H9 (cell line): Measurements from ENCODE around the gene COL17A1. TPM values are rescaled to one million over a fixed set of nuclear protein-coding genes. Genes with fewer than 3 reads are reported as not detected.

Experiments used
- DNase-seq: peaks from one replicate; pipeline ENCODE4 v3.0.0-alpha.2; 2017
- H2AFZ ChIP-seq: one replicate; pipeline ENCODE4 v1.6.1; 2013; ENCODE audit warnings: mild to moderate bottlenecking, low read length, control low read depth, moderate library complexity
- H2AK5ac ChIP-seq: 2 replicates; pipeline ENCODE4 v1.6.1; 2013; ENCODE audit warnings: low read length, control low read depth, mixed read lengths; ENCODE audit not compliant: insufficient read length
- H2BK120ac ChIP-seq: one replicate; pipeline ENCODE4 v1.6.1; 2013; ENCODE audit warnings: low read depth, mild to moderate bottlenecking, low read length, control low read depth, inconsistent platforms; ENCODE audit not compliant: poor library complexity, severe bottlenecking
- H2BK12ac ChIP-seq: 2 replicates; pipeline ENCODE4 v1.6.1; 2013; ENCODE audit warnings: low read length, control low read depth, mixed read lengths, low read depth; ENCODE audit not compliant: insufficient read length
- H2BK15ac ChIP-seq: 2 replicates; pipeline ENCODE4 v1.6.1; 2013; ENCODE audit warnings: low read depth, low read length, control low read depth
- H2BK20ac ChIP-seq: one replicate; pipeline ENCODE4 v1.6.1; 2013; ENCODE audit warnings: low read depth, mild to moderate bottlenecking, low read length, control low read depth, inconsistent platforms; ENCODE audit not compliant: poor library complexity, severe bottlenecking
- H2BK5ac ChIP-seq: 2 replicates; pipeline ENCODE4 v1.6.1; 2013; ENCODE audit warnings: low read length, control low read depth, mixed read lengths; ENCODE audit not compliant: insufficient read length
- H3K14ac ChIP-seq: 2 replicates; pipeline ENCODE4 v1.6.1; 2013; ENCODE audit warnings: low read length, control low read depth; ENCODE audit not compliant: insufficient read depth
- H3K18ac ChIP-seq: 2 replicates; pipeline ENCODE4 v1.6.1; 2013; ENCODE audit warnings: low read depth, mild to moderate bottlenecking, mixed read lengths, low read length, control low read depth; ENCODE audit not compliant: insufficient read length
- H3K23ac ChIP-seq: 2 replicates; pipeline ENCODE4 v1.6.1; 2013; ENCODE audit warnings: low read length, control low read depth, mixed read lengths, low read depth; ENCODE audit not compliant: insufficient read length
- H3K23me2 ChIP-seq: 2 replicates; pipeline ENCODE4 v1.6.1; 2013; ENCODE audit warnings: low read depth, mild to moderate bottlenecking, mixed read lengths, low read length, control low read depth; ENCODE audit not compliant: insufficient read length, poor library complexity, severe bottlenecking
- H3K27ac ChIP-seq: 2 replicates; pipeline ENCODE4 v1.5.1; 2013; ENCODE audit warnings: low read length, control low read depth, mixed read lengths, low read depth; ENCODE audit not compliant: insufficient read length
- H3K27me3 ChIP-seq: 2 replicates; pipeline ENCODE4 v1.6.1; 2013; ENCODE audit warnings: low read length, control low read depth, inconsistent platforms; ENCODE audit not compliant: insufficient read depth
- H3K4ac ChIP-seq: 2 replicates; pipeline ENCODE4 v1.6.1; 2013; ENCODE audit warnings: low read depth, mild to moderate bottlenecking, control low read depth, inconsistent platforms, low read length, moderate library complexity
- H3K4me1 ChIP-seq: 2 replicates; pipeline ENCODE4 v1.6.1; 2013; ENCODE audit warnings: low read length, control low read depth, inconsistent platforms; ENCODE audit not compliant: insufficient read depth
- H3K4me2 ChIP-seq: 2 replicates; pipeline ENCODE4 v1.6.1; 2013; ENCODE audit warnings: low read length, control low read depth, mixed read lengths; ENCODE audit not compliant: insufficient read length, insufficient read depth
- H3K56ac ChIP-seq: 2 replicates; pipeline ENCODE4 v1.6.1; 2013; ENCODE audit warnings: low read depth, mild to moderate bottlenecking, mixed read lengths, low read length, control low read depth; ENCODE audit not compliant: insufficient read length
- H3K79me1 ChIP-seq: 2 replicates; pipeline ENCODE4 v1.6.1; 2013; ENCODE audit warnings: low read depth, mild to moderate bottlenecking, moderate library complexity, low read length, control low read depth, inconsistent platforms; ENCODE audit not compliant: insufficient read depth, poor library complexity, severe bottlenecking
- H3K79me2 ChIP-seq: 2 replicates; pipeline ENCODE4 v1.6.1; 2013; ENCODE audit warnings: low read length, control low read depth, inconsistent platforms; ENCODE audit not compliant: insufficient read depth
- H3K9ac ChIP-seq: 2 replicates; pipeline ENCODE4 v1.6.1; 2013; ENCODE audit warnings: low read length, control low read depth, mixed read lengths; ENCODE audit not compliant: insufficient read length; ENCODE audit errors: extremely low read depth
- H3K9me3 ChIP-seq: one replicate; pipeline ENCODE4 v1.6.1; 2013; ENCODE audit warnings: low read depth, low read length, inconsistent platforms; ENCODE audit not compliant: control insufficient read depth
- H3T11ph ChIP-seq: one replicate; pipeline ENCODE4 v1.6.1; 2013; ENCODE audit warnings: mild to moderate bottlenecking, low read length, control low read depth, inconsistent platforms
- H4K20me1 ChIP-seq: one replicate; pipeline ENCODE4 v1.6.1; 2013; ENCODE audit not compliant: control insufficient read depth, insufficient read length, insufficient read depth
- H4K5ac ChIP-seq: 2 replicates; pipeline ENCODE4 v1.6.1; 2013; ENCODE audit warnings: low read depth, mild to moderate bottlenecking, mixed read lengths, low read length, control low read depth; ENCODE audit not compliant: insufficient read length
- H4K8ac ChIP-seq: replicated peaks from 2 replicates; pipeline ENCODE4 v1.6.1; 2013; ENCODE audit warnings: low read length, control low read depth, mixed read lengths, low read depth; ENCODE audit not compliant: insufficient read length
- H4K91ac ChIP-seq: 2 replicates; pipeline ENCODE4 v1.6.1; 2013; ENCODE audit warnings: low read depth, mild to moderate bottlenecking, moderate library complexity, mixed read lengths, low read length, control low read depth; ENCODE audit not compliant: insufficient read length
- H3K27ac Mint-ChIP-seq, 3 experiments: 2 replicates in 2 of 3; 3 replicates in 1 of 3; pipeline ENCODE4 v1.8.0; 2020 to 2021; ENCODE audit warnings: mixed read lengths in 3 of 3, mild to moderate bottlenecking in 1 of 3, moderate library complexity in 1 of 3
- H3K27me3 Mint-ChIP-seq: 2 replicates; pipeline ENCODE4 v1.8.0; 2021; ENCODE audit warnings: low read depth, mild to moderate bottlenecking, moderate library complexity, mixed read lengths
- H3K36me3 Mint-ChIP-seq, 3 experiments: 2 replicates in 2 of 3; 3 replicates in 1 of 3; pipeline ENCODE4 v1.8.0; 2020 to 2021; ENCODE audit warnings: low read depth in 3 of 3, mixed read lengths in 3 of 3; ENCODE audit not compliant: insufficient read depth in 1 of 3
- H3K4me1 Mint-ChIP-seq, 2 experiments: 2 replicates each; pipeline ENCODE4 v1.8.0; 2020; ENCODE audit warnings: mixed read lengths in 2 of 2
- H3K4me3 Mint-ChIP-seq, 2 experiments: 2 replicates in 1 of 2; 3 replicates in 1 of 2; pipeline ENCODE4 v1.8.0; 2020 to 2021; ENCODE audit warnings: mild to moderate bottlenecking in 2 of 2, mixed read lengths in 2 of 2, moderate library complexity in 1 of 2
- H3K9me3 Mint-ChIP-seq, 2 experiments: 2 replicates in 1 of 2; 3 replicates in 1 of 2; pipeline ENCODE4 v1.8.0; 2020; ENCODE audit warnings: mild to moderate bottlenecking in 2 of 2, mixed read lengths in 2 of 2, moderate library complexity in 1 of 2
- CTCF ChIP-seq: fragments of 200-600 bp; sonication (generic); conservative IDR thresholded peaks from 3 replicates; pipeline ENCODE4 v1.8.0; 2021; ENCODE audit warnings: antibody characterized with exemption, mild to moderate bottlenecking
- WGBS: extraction: QIAGEN DNeasy Blood & Tissue Kit; methylation state at CpG from one replicate; pipeline ENCODE4 v1.1.7; 2013; ENCODE audit warnings: missing lambda C conversion rate, low lambda C conversion rate, mixed read lengths; ENCODE audit not compliant: insufficient read length; ENCODE audit errors: extremely low coverage; 5-methylcytosine and 5-hydroxymethylcytosine counted together
- total RNA-seq: library from RNA; stranded (reverse); gene quantifications from 2 replicates; pipeline ENCODE4 v1.2.1, GENCODE V29; 2021

The COL17A1 gene
- total RNA-seq, 1 experiment from 2014 or later = 1.9 TPM

GRCh38 chr10:104128214-104128613, 42.5 kb upstream of the COL17A1 start:
- no peak overlapping the region for H2BK12ac ChIP-seq
- Mint-ChIP-seq H3K9me3 (no peaks in the 10 kb centered on the region), H3K27me3 (no peaks in the 10 kb centered on the region), H3K4me3 (no peak overlapping the region), H3K4me1 (peaks cover 11 to 15% of the 10 kb centered on the region in 2 experiments), H3K36me3 (peaks cover 0 to 31% (median 3%) of the 10 kb centered on the region in 3 experiments; a peak in 5 of 7 replicates), H3K27ac (no peak overlapping the region)
- no peaks in the 10 kb centered on the region for H3K79me1 ChIP-seq
- H2BK20ac ChIP-seq = no peak overlapping the region
- no peak overlapping the region for H2BK5ac ChIP-seq
- TF ChIP-seq CTCF = no peak
- no peak overlapping the region for H4K8ac ChIP-seq
- H3K14ac ChIP-seq = no peak overlapping the region
- no peak overlapping the region for H3K27ac ChIP-seq
- H3K27me3 ChIP-seq = no peaks in the 10 kb centered on the region
- no peak overlapping the region for H2BK120ac ChIP-seq
- no peak overlapping the region for H3K9ac ChIP-seq
- no peaks in the 10 kb centered on the region for H3K23me2 ChIP-seq
- no peak overlapping the region for H4K5ac ChIP-seq
- no peak overlapping the region for H4K91ac ChIP-seq
- no peak for DNase-seq
- no peaks in the 10 kb centered on the region for H4K20me1 ChIP-seq
- no peak overlapping the region for H3K56ac ChIP-seq
- H3K79me2 ChIP-seq = no peaks in the 10 kb centered on the region
- WGBS = no CpG with 5 or more reads among the region's 2 CpGs
- H3T11ph ChIP-seq = no peak overlapping the region
- H2AFZ ChIP-seq = no peak overlapping the region
- no peak overlapping the region for H3K18ac ChIP-seq
- H2AK5ac ChIP-seq = no peak overlapping the region
- no peak overlapping the region for H3K4me2 ChIP-seq
- H3K4me1 ChIP-seq = no peaks in the 10 kb centered on the region
- H3K9me3 ChIP-seq = no peaks in the 10 kb centered on the region
- H3K23ac ChIP-seq = no peak overlapping the region
- no peak overlapping the region for H3K4ac ChIP-seq
- no peak overlapping the region for H2BK15ac ChIP-seq
